GM18508 (cell line): ENCODE results near the gene PLS1.
"Not testable (repeated sequence)": the region's sequence is repeated elsewhere in the genome, so short reads cannot be mapped to it uniquely, and the experiment has no call there.

Source experiments
- ATAC-seq: cut with Tn5 transposase; IDR thresholded peaks from one replicate; pipeline ENCODE4 v1.9.1; 2021; ENCODE audit warnings: moderate number of reproducible peaks; ENCODE audit not compliant: insufficient read depth, unreplicated experiment

The PLS1 gene

DNA sequence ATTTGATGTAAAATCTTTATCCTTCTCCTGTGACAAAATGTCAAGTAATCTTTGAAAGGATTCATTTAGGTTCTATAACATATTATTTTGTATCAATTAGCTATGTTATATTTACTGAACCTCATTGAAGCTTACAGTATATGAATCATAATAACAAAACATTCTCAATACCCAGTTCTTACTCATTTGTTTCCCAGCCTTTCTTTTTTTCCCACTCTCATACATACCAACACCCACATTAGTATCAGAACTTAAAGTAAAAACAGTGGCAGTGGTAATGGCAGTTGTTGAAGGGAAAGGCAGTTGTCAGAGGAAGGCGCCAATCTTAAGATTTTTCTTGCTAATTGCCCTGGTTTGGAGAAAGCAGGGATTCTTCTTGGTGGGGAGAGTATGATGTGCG is 94.4 kb downstream of the PLS1 start:
- no peak for ATAC-seq

DNA sequence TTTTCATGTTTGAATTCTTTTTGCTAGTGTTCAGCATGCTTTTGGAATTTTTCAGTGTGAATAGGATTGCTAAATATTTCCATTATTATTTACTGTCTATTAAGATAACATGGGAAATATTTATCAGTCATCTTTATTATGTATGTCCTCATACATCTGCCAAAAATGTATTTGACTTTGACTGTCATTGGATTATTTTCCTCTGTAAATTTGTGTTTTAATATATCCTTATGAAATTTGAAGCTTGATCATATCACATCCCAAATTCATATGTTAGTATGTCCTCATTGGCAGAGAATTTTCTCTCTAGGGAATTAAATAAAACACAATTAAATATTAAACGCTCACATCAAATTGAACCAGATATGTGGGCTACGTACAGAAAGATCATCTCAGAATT is 95.3 kb downstream of the PLS1 start:
- ATAC-seq = no peak

DNA sequence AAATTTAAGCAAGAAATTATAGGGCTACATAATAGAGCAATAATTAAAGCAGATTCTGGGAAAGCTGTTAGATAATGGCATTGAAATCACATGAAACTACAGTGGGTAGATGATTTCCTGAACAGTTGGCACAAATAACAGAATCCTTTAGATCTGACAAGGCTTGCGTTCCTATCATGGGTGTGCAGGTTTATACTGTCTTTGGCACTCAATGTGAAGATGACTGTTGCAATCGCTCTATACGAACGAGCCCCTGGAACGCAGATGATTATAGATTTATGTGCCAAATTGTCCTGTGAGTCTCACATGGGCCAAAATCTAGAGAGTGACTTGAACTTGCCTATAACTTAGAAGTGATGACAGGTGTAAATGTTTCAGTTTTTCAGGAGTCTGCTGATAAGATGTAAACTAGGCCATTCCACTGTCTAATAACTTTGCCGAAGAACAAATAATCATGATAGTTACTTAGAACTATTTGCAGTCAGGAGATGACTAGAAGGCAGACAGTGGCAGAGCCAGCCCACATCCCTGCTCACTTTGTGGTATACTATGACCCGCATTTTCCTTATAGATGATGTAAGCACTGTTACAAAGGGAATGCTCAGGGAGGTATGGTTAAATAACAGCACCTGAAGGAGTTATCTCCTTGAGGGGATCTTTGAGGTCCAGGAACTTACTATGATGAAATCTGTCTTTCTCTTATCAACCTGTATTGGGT is 97.1 kb downstream of the PLS1 start:
- ATAC-seq = no peak

DNA sequence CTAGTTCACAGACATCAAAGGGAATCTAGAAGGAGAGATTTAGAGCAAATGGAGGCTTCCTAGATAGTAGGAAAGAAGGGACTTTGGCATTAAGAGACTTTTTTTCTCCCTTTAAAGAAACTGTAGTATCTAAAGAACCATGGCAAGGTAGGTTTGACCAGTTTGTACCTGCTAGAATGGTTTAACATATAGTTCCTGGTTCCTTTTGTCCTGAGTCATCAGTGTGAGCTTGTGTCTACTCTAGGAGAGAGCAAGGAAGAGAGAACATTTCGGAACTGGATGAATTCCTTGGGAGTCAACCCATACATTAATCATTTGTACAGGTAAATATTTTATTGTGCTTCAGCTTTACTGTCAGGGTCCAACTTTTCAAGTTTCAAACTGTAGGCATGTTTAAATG is 98.0 kb downstream of the PLS1 start:
- ATAC-seq = no peak

DNA sequence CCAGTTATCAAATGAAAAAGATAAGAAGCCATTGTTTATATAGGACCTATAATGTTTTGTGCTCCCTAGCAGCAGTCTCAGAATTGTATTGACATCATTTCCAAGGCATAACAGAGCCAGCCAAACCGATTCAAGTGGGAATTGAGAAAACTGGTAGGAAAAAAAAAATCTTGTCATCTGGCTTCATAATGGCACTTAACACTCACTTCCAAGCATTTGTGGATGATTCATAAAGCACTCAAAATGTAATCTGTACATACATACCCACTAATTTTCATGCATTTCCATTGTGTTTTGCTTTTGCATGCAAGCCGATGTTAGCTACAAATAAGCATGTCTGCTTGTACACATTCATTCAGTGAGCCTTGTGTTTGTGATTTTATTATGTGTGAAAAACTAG is 109.0 kb downstream of the PLS1 start:
- ATAC-seq = no peak

DNA sequence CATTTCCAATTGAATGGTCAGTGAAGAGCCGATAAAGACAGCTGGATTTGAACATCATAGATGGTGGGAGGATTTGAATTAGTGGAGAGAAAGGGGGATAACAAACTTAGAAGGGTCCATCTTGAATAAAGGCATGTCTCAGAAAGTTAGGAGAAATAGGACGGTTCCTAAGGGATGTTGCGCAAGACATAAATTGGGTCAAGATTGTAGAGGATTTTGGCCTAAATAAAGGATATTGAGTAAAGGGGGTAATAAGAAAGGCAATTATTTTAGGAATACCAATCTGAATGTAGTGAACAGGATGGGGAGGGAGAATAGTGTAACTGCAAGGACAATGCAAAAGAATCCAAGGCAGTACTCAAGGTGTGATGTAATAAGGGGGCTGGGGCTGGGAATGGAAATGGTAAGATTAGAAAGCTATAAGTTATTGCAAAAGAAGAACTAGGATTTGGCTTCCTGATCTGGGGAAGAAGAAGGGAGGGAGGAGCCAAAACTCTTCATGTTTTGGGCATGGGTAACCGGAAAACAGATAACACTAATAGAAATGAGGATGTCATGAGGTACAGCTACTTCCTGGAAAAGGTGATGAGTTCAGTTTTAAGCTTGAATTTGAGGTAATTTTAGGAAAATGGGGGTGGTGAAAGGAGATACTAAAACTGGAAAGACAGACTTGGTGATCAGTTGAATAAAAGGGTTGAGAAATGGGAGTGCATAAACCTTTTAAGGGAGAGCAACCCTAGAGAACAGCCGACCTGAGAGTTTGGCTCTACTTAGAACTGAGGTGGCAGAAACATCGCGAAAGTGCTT is 110.3 kb downstream of the PLS1 start:
- no peak for ATAC-seq

DNA sequence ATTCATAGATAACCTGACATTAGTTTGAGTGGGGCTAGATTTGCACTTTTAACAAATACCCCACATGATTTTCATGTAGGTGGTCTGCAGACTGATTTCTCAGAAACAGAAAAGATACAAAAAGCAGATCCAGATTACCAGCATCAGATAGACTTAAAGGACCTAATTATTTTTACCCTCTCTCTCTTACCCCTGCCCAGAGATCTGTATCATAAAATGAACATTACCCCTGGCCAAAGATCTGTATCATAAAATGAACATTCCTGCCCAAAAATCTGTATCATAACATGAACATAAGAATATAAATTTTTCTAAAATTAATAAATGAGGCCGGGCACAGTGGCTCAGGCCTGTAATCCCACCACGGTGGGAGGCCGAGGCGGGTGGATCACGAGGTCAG is 113.0 kb downstream of the PLS1 start:
- no peak for ATAC-seq

DNA sequence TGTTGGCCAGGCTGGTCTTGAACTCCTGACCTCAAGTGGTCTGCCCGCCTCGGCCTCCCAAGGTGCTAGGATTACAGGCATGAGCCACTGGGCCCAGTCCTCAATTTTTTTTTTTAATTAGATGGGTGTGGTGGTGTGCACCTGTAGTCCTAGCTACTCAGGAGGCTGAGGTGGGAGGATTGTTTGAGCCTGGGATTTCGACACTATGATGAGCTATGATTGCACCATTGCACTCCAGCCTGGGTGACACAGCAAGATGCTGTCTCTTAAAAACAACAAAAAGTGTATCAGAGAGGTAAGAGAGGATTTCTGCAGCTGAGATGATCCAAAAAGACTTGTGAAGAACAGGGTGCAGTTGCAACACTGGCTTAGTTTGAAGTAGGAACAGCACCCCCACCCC is 118.7 kb downstream of the PLS1 start:
- ATAC-seq = not testable (repeated sequence)

DNA sequence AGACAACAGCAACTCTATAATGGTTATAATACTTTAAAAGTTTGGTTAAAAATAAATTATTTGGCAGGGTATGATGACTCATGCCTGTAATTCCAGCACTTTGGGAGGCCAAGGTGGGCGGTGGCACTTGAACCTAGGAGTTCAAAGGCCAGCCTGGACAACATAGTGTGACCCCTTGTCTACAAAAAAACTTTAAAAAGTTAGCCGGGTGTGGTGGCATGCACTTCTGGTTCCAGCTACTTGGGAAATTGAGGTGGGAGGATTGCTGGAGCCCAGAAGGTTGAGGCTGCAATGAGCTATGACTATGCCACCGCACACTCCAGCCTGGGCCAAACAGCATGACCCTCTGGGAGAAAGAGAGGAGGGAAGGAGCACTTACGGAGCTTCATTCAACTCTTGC is 119.9 kb downstream of the PLS1 start:
- no peak for ATAC-seq

DNA sequence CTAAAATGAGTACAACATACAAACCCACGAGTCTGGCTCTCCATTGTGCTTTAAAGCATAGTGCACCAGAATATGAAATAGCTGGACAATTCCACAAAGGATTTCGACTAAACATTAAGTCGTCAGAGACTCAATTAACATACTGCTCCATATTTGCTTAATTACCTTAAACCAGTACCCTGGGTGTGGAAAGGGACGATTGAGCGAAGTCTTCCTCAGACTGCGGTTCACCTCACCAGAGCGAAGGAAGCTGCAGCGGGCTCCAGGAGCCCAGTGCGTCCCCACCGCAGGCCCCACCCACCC is 127.4 kb downstream of the PLS1 start:
- peak; percentile 23 for ATAC-seq

DNA sequence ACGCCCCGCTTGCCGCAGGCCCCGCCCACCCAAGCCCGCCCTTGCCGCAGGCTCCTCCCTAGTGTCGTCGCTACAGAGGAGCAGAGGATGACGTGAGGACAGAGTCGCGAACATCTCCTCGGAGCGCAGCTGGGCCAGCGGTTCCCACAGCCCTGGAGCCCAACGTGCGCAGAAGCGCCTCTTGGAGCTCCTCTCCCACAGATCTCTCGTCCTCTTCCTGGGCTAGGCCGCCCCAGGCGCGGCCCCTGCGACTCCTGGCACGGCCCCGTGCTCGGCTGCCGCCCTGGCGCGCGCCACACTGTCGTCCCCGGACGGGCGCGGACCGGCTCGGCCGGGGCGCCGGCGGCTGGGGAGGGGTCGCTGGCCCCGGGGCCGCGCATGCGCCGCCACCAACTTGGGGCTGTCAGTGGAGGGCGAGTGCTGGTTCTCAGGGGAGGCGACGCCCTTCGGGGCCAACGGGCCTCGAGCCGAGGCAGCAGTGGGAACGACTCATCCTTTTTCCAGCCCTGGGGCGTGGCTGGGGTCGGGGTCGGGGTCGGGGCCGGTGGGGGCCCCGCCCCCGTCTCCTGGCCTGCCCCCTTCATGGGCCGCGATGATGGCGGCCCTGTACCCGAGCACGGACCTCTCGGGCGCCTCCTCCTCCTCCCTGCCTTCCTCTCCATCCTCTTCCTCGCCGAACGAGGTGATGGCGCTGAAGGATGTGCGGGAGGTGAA is 127.9 kb downstream of the PLS1 start, which contains the start of gene TRPC1:
Gene TRPC1 (plus strand): TSS at position 67 of the 714 bp plus-strand sequence. CDS start 526 bp downstream, at position 593.
- ATAC-seq = peak; percentile 52

DNA sequence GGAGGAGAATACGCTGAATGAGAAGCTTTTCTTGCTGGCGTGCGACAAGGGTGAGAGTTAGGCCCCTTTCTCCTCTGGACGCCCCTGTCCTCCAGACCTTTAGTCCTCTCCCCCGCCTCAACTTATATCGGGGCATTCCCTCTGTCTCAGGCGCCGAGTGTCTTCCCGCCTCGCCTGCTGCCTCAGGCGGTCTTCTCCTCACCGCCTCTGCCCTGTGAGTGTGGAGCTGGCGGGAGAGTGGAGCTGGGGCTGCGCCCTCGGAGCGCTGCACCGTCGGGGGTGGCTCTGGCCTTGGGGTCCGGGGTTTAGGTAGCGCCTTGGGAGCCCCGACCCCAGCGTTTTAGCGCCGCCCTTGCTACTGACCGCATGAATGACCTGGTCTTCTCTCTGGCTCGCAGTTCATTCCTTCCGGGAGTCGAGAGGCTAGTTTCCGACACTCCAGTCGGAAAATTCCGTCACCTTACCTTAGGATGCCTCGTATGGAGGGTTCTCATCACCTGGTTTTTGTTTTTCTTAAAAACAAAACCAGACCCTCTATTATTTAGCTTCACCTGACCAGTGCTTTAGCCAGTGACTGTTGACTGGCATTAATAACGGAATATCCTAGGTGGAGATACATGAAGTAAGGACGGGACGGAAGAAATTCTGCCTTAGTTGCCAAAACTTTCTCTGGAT is 128.6 kb downstream of the PLS1 start:
- ATAC-seq = no peak

DNA sequence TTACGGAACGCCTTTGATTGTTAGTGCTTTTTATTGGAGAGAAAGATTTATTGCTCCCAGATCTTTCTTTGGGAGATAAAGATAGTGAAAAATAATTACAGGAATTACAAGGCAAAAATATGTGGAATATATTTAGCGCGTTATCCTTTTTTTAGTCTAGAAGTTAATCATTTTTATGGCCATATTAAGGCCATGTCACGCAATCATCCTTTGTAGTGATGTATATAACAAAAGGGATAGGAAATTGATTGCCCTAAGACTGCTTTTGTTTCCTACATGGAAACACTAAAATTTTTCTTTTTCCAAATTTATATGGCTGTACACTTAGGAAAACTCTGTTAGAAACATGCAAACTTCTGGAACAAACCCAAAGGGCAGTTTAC is 129.2 kb downstream of the PLS1 start:
- ATAC-seq = no peak

DNA sequence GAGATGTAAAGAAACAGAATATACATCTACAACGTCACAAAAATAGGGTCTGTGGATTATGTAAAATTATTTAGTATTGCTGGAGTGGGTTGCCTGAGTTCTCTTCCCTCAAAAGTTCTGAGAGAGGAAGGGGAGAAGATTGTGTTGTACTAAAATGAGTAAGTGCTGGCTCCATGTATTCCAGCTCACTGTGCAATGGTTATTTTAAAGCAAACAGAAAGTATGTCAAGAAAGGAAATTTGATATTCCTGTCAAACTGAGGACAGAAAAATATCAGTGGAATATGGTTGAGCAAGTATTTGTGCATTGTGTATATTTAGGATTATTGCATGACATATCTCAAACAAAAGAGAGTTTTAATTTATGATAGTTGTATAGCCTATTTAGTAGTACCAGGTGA is 129.8 kb downstream of the PLS1 start:
- ATAC-seq = no peak

DNA sequence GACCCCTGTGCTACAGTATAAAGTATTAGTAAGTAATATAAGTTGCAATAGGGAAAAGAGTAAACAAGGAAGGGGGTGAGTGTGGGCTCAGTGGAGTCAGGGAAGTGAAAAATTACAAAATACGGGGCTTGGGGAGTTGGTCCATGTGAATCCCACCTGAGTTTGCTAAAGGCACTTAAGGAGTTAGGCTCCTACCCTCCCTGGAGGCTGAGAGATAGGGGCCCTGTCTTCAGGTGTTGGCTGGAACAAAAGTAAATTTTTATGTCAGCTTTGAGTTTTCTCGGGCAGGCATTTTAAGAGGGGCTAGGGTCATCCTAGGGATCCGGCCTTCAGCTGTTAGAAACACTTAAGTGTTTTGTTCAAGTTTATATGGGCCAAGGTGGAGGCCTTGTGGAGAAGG is 135.9 kb downstream of the PLS1 start:
- no peak for ATAC-seq

DNA sequence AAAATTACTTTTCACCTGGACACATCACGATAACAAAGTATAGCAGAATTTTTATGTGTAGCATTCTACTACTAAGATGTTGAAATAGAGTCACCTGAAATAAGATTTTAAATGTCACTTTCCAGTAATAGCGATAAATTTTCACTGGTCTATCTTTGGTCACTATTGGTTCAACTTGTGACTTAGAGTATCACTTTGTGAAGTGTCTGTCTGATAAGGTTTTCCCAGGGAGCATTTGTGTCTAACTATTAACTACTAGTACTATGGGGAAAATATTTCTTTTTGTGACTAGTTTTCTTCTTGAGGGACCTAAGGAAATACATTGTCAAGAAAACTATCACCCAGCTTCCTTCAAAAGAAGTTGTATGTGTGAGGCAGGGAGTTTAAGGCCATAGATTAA is 138.6 kb downstream of the PLS1 start:
- ATAC-seq = no peak

DNA sequence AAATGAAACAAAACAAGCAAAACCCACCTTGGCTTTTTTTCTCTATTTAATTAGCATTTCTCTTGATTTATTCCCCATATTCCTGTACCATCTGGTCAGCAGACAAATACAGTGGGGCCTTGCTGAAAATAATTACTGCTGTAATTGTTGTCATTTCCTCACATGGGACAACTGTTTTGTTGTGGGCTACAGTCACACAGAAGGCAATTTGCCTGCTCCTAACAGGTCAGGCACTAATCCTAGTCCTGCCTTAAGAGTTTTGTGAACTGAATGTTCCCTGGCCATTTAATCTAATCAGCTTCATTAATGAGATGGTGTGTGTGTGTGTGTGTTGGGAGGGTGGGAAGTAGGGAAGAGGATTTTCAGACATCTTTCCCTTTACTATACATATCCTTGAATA is 139.3 kb downstream of the PLS1 start:
- no peak for ATAC-seq

DNA sequence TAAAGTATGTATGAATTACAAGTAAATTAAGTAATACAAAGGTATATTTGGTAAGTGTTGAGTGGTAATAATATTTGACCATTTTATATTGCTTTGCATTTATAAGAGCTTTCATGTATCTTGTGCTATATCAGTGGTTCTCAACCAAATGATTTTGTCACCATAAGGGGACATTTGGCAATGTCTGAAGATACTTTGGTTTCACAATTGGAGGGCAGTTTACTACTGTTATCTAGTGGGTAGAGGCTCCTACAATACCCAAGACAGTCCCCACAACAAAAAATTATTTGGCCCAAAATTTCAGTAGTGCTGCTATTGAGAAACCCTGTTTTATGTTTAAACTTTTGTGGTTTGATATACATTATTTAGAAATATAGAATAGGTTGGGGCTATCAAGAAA is 142.2 kb downstream of the PLS1 start:
- ATAC-seq = no peak

DNA sequence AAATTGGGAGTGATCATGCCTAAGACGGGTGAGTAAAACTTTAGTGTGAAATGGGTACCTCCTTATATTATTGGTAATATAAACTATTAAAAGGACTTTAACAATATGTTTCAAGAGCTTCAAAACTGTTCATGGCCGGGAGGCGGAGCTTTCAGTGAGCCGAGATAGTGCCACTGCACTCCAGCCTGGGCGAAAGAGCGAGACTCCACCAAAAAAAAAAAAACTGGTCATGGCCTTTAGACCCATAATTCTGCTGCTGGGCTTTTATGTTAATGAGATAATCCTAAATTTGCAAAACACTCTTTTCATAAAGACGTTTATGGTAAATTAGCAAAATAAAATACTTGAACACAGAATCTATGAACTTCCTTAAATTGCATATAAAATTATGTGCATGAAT is 150.5 kb downstream of the PLS1 start:
- ATAC-seq = no peak

DNA sequence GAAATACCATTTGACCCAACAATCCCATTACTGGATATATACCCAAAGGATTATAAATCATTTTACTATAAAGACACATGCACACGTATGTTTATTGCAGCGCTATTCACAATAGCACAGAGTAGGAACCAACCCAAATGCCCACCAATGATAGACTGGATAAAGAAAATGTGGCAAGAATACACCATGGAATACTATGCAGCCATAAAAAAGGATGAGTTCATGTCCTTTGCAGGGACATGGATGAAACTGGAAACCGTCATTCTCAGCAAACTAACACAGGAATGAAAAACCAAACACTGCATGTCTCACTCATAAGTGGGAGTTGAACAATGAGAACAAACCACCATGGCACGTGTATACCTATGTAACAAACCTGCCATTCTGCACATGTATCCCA is 154.3 kb downstream of the PLS1 start:
- not testable (repeated sequence) for ATAC-seq

DNA sequence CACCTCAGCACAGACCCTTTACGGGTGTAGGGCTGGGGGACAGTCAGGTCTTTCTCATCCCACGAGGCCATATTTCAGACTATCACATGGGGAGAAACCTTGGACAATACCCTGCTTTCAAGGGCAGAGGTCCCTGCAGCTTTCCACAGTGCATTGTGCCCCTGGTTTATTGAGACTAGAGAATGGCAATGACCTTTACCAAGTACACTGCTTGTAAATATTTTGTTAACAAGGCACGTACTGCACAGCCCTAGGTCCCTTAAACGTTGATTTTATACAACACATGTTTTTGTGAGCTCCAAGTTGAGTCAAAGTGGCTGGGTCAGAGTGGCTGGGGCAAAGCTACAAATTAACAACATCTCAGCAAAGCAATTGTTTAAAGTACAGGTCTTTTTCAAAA is 156.4 kb downstream of the PLS1 start:
- not testable (repeated sequence) for ATAC-seq
